Head of caudate nucleus (tissue), 42 donors: Measurements from ENCODE around the gene DACT2.

Experiments used
- DNase-seq, 42 donors: peaks; one replicate each; pipeline versions ENCODE4 v3.0.0 to v3.0.0-alpha.2; 2020 to 2021; ENCODE audit warnings: mixed read lengths in 7 of 42
- intact Hi-C: fragments of 100-400 bp; cut with DNase I; formaldehyde crosslinking; loops from one replicate; pipeline ENCODE4 v1.15.0; 2022

Gene DACT2

DNA sequence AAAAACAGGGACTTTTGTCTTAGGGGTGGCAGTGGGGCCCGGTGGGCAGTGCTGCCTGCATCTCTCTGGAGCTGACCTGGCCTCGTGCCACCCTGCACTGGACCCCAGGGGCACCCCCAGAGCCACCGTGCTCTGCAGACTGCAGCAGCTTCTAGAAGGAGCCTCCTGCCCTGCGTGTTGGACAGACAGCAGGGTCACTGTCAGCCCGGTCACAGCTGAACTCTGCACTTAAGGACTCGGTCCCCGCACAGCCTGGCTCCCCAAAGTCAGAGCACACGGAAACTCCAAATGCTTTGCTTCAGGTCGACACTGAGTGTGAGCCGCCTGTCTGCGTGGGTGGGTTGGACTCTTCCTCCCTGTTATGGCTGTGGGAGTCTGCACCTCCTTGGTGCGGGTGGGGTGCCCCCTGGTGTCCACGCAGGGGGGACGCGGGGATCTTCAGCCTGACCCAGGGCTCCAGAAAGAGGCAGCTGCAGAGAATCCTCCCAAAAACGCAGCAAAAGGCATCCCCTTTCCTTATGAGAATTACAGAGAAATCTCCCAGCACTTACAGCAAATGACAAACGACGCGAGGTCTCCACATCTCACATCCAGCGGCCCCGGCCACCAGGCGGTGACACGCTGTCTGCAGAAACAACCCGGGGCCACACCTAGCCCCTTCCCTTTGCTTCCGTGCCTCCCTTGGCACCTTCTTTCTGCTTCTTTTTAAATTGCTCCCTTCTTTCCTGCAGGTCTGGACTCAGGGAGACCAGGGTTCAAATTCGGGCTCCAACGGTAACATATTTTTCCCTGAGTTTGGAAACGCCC lies 36.3 kb upstream of the DACT2 start:
- intact Hi-C loops: no loop called here
- peak; percentile 30 to 82 (median 66) for DNase-seq

DNA sequence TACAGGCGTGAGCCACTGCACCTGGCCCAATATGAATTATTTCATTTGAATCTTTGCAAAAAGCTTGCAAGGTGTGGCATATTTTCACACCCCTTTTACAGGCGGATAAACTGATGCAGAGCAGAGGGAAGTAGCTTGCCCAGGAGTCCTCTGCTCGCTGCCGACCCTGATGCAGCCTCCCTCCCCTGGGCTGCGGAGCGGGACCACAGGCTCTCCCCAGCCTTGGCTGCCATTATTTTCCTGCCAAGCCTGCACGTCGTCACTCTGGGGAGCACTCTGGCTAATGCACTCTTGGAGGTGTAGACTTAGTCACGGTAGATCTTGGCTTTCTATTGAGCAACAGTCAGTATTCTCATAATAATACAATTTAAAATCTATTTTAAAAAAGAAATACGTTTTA lies 34.8 kb upstream of the DACT2 start:
- intact Hi-C loops: no loop called here
- DNase-seq: peak in 1 of 42 donors; percentile 6

- DNase-seq: no peak
- intact Hi-C loops: no loop called here
These were observed 33.5 kb upstream of the DACT2 start for GRCh38 chr6:168353041-168353440.

- intact Hi-C loops: no loop called here
- no peak for DNase-seq
These were observed 32.5 kb upstream of the DACT2 start for GRCh38 chr6:168352096-168352495.

- intact Hi-C loops: no loop called here
- no peak for DNase-seq
These were observed 30.2 kb upstream of the DACT2 start for GRCh38 chr6:168349718-168350210.

DNA sequence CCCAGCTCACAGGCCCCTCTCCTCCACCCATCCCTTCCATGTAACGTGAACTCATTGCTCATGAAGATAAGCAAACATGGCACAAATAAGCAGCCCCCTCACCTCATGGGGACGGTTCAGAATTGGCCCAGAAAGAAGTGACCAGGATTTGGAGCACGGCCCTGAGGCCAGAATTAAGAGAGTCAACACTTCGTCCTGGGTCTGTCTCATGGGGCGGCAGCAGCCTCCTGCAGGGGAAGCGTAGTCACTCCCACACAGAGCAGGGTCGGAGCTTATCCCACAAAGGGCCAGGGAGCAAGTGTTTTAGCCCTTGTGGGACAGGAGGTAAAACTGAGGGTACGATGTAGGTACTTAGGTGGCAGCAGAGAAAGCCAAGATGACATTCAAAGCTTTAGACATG lies 28.6 kb upstream of the DACT2 start:
- no peak for DNase-seq
- intact Hi-C loops: no loop called here

GRCh38 chr6:168347615-168348014 lies 28.0 kb upstream of the DACT2 start:
- intact Hi-C loops: no loop called here
- no peak for DNase-seq

DNA sequence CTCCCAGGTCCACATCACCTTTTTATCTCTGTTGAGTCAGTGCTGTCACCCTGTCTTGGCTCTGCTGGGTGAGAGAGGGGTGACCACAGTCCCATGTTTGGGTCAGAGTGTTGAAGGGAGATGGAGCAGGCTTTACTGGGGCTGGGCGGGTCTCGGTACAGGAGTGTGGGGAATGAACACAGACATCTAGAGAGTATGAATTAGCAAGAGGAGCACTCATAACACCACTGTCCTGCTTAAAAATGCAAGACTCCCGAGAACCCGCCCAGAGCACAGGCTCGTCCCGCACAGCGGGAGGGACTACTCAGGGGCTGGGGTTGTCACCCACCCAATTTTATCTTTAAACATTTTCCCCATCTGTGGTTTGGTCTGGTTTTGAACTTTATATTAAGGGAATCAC lies 27.5 kb upstream of the DACT2 start:
- DNase-seq: no peak
- intact Hi-C loops: no loop called here

DNA sequence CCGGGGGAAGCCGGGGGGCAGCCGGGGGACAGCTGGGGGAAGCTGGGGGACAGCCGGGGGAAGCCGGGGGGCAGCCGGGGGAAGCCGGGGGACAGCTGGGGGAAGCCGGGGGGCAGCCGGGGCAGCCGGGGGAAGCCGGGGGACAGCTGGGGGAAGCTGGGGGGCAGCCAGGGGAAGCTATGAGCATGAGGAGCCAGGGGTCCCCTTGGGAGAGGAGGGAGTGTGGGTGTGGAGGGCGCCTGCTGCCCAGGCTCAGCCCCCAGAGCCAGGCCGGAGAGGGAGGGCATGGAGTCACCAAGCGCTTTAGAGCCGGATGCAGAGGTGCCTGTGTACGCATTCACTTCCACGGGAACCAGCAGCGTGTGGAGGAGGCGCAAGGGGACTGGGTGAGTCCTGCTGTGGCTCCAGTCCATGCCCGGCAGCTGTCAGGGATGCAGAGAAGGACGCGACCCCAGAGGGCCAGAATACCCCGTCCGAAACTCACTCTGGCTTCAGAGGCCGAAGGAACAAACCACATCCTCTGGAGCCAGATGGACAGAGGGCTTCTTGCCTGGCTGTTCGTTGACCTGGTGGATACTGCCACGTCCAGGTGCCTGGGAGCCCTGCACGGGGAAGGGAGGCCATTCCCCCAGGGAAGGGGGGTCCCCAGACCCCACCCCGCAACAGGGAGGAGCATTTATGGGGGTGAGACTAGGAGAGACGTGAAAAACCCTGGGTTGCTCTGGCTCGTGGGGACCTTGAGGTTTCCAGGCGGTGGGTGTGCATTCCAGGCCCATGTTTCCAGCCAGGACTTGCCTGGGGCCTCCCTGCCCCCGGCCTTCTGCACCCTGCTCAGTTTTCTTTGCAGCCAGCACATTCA lies 26.5 kb upstream of the DACT2 start:
- intact Hi-C loops: no loop called here
- DNase-seq: no peak

- intact Hi-C loops: no loop called here
These were observed 25.7 kb upstream of the DACT2 start for GRCh38 chr6:168345266-168345665.

GRCh38 chr6:168344338-168344737 lies 24.8 kb upstream of the DACT2 start:
- no peak for DNase-seq
- intact Hi-C loops: no loop called here

More at GRCh38 chr6:168345266-168345665, 25.7 kb upstream of the DACT2 start:
- DNase-seq: no peak

DNA sequence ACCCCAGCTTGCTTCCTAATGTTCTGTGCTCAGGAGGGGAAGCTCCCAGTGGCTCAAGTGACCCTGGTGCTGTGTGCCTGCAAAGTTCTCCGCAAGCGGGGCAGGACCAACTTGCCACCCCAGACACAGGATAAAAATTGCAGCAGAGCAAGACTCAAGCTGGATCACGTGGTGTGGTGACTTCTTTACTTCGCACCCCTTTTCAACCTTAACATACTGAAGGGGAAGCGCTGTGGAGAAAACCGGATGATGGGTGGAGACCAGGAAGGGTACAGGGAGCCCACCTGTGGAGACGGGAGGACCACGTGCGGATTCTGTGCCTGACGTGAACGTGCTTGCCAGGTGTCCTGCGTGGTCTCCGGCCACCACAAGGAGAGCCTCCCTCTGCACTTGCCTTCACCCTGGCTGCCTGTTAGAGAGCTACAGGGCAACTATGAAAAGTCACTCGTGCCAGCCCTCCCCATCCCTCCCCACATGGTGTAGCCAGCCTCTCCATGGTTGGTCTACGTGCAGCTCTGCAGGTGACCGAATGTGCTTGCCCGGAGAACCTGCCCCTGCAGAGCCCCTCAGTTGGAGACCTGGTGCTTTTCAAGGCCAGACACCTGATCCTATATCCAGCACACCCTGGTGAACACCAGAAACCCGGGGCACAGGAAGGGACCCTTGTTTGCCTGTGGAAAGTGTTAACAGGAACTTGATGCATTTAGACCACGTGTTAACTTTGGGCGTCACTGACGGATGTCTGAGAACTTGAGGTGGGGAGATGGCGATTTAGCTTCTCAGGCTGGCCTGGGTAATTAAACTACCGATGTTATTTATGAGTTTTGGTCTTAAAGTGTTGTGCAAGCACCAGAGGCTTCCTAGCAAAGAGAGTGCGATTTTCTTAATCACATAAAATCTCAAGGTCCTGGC lies 23.9 kb upstream of the DACT2 start:
- intact Hi-C loops: no loop called here
- DNase-seq: no peak

- DNase-seq: no peak
- intact Hi-C loops: no loop called here
These were observed 23.1 kb upstream of the DACT2 start for GRCh38 chr6:168342636-168343035.

- DNase-seq: no peak
- intact Hi-C loops: no loop called here
These were observed 21.8 kb upstream of the DACT2 start for GRCh38 chr6:168341280-168341900.

DNA sequence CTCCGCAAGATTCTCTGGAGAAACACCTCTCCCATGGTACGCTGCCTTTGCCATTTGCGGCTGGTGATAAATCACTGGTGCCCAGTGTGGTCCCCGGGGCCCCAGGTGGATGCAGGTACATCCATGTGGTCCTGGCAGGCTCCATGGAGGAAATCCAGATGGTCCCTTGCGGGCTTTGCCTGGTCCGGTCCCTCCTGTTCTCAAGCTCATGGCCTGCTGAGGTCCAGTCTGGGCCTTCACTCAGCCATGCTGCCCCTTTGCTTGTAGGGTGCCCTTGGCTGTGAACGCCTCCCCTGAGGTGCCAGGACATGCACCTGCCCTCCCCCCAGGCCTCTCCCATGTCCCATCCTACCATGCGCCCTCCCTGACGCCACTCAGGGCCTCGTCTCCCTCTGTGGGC lies 21.2 kb upstream of the DACT2 start:
- intact Hi-C loops: no loop called here
- DNase-seq: no peak

DNA sequence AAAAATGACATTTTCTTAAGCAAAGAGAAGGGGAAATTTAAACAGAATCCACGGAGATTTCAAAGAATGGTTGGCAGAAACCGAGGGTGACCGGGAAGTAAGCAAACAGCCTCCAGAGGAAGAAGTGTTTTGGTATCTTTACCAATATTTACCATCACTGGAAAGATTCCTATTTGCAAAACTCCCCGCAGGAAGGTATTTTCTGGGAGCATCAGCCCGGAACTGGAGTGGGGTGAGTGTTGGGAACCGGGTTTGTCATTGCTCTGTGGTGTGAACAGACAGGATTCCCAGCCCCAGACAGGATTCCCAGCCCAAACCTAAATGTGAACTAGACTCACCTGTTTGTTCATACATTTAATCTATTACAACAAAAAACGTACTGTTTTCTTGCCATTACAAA lies 19.2 kb upstream of the DACT2 start:
- no peak for DNase-seq
- intact Hi-C loops: no loop called here

GRCh38 chr6:168336967-168337366 lies 17.4 kb upstream of the DACT2 start:
- intact Hi-C loops: no loop called here
- no peak for DNase-seq

DNA sequence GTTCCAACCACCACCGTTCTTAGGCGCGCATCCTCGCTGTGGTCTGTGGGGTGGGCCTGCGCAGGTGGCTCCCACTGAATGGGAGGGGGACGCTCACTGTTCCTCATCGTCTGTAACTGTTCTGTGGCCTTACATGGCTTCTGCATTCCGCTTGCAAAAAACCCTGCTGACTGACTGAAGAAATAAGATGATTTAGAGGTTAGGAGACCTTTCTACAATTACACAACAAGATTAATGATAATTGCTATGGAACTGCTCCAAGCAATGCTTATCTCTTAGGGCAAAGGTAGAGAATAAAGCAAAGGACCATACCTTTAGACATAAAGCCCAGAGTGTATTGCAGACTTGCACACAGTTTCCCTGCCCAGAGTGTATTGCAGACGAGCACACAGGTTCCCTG lies 14.4 kb upstream of the DACT2 start:
- intact Hi-C loops: no loop called here
- DNase-seq: no peak

DNA sequence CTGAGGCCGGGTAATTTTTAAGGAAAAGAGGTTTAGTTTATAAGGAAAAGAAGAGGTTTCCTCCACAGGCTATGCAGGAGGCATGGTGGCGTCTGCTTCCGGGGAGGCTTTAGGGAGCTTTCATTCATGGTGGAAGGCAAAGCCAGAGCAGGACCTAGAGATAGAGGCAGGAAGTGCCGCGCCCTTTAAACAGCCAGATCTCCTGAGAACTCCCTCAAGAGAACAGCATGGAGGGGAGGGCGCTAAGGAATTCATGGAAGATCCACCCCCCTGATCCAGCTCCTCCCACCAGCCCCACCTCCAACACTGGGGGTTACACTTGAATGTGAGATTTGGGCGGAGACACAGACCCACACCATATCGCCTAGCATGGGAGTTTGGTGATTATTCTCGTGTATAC lies 13.9 kb upstream of the DACT2 start:
- intact Hi-C loops: no loop called here
- DNase-seq: no peak
